HG03108 (cell line): Measurements from ENCODE around the gene AXL.
"Not testable (repeated sequence)": the region's sequence is repeated elsewhere in the genome, so short reads cannot be mapped to it uniquely, and the experiment has no call there.

Experiments
- ATAC-seq: cut with Tn5 transposase; IDR thresholded peaks from one replicate; pipeline ENCODE4 v1.9.1; 2021; ENCODE audit warnings: moderate library complexity; ENCODE audit not compliant: unreplicated experiment

AXL gene

DNA sequence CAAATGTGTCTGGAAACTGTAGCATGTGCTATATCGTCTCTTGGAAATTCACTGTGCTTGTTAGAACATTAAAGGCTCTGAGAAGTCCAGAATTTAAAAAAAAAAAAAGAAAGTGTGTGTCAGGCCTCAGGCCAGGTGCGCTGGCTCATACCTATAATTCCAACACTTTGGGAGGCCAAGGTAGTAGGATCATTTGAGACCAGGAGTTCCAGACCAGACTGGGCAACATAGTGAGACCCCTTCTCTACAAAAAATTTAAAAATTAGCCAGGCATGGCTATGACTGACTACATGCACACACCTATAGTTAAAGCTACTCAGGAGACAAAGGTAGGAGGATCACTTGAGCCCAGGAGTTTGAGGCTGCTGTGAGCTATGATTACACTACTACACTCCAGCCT is 50.0 kb downstream of the AXL start:
- ATAC-seq = no peak

DNA sequence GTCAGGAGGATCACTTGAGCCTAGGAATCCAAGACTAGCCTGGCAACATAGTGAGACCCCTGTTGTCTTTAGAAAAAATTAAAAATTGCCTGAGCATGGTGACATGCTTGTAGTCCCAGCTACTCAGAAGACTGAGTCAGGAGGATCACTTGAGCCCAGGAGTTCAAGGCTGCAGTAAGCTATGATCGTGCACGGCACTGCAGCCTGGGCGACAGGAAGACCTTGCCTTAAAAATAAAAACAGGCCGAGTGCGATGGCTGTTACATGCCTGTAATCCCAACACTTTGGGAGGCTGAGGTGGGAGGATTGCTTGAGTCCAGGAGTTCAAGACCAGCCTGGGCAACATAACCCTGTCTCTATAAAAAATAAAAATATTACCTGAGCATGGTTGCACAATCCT is 50.5 kb downstream of the AXL start:
- ATAC-seq = no peak

DNA sequence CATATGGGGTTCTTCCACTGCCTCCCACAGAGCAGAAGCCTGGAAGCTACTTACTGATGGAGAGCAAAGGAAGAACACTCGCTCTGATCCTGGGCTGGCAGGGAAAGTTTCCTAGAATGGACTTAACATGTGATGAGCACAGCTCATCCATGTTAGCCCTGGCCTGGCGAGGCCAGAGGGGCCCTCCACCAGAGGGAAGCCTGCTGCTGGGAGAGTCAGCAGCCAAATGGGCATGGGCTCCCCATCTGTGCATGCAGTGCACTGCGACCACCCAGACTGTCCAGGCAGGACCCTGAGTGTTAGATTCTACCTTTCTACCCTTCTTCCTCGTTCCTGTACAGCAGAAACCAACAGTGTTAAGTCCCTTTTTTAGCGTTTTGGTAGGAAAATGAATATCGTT is 54.1 kb downstream of the AXL start:
- ATAC-seq = no peak

DNA sequence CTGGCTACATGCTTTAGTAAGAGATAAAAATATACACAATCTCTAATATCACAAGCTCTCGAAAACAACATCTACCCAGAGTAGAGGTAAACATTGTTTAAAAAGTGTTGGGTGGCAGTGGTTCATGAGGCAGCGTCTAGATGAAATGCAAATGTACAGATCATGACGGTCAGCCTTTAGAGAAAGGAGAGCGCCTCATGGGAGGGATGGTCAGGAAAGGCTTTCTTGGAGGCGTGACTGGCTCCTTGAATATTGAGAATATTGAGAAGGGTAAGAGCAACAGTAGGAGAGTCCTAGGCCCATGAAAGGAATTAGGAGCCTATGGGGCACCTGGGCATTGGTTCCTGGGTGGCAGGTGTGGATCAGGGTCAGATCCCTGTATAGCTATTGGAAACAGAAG is 55.8 kb downstream of the AXL start:
- no peak for ATAC-seq

DNA sequence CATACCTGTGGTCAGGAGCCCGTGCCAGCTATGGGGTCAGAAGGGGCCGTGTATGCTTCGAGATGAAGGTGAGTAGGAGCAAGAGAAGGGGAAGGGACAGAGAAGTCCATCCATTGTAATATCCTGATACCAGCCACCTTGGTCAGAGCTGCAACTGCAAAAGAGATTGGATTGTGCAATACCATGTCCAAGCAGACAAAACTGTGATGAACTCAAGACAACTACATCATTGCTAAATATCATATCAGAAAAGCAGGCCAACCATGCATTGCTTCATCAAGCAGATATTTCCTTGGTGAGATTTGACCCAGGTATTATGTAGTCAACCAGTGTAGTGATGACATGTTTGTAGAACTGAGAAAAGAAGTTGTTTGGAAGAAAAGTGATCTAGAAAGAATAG is 57.2 kb downstream of the AXL start:
- ATAC-seq = no peak

DNA sequence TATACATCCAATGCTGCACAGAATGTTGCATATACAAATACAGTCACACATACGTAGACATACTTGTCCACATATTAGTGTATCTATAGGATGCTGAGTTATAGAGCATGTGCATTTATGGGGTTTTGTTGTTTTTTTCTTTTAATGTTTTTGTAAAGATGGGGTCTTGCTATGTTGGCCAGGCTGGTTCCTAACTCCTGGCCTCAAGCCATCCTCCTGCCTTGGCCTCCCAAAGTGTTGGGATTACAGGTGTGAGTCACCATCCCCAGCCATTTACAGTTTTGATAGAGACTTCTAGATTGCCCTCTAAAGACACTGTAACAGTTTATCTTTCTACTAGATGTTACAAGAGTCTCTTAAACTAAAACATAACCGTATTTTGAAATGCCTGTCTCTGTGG is 59.5 kb downstream of the AXL start:
- no peak for ATAC-seq

DNA sequence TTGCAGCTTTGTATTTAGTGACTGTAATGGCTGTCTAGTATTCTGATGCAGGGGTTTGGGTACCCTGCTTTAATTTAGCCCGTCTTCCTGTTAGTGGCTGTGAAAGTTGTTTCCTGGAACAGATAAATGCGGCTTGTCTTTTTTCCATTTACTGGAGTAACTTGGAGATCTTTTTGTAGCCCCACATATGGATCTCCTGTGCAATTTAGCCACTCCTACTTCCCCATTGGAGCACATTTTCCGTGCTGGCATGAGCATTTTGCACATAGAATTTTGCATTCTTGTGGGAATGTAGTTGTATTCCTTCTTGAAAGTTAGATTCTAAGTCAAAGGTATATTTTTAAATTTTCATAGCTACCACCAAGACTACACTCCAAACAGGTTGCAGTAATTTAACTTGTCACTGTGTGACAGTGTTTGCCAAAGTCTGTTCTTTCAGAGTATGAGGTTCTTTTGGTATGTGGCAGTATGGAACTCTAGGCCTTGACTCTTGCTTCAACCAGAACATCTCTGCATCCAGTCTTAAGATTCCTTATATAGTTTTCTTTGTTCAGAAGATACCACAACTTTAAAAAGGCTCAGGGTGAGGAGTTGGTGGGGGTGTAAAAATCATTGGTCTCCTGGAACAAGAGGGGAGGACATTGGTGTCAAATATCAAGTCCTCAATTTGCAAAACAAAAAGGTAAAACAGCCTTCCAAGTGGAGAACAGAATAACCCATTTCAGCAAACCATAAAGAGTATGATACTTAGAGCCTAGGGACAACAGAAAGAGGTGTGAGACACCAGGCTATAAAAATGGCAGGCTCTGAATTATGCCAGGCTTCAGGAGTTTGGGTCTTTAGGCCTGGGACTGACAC is 69.9 kb downstream of the AXL start:
- no peak for ATAC-seq

DNA sequence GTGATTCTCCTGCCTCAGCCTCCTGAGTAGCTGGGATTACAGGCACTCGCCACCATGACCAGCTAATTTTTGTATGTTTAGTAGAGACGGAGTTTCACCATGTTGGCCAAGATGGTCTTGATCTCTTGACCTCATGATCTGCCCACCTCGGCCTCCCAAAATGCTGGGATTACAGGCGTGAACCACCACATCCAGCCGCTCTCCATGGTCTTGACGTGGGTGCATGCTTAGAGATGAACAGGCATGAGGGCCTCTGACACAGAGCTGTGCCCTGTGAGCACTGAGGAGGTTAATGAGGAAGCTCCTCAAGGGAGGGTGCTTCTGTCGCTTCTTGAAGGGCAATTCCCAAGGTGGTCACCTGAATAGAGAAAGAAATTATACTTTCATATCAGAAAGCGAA is 70.8 kb downstream of the AXL start:
- not testable (repeated sequence) for ATAC-seq

DNA sequence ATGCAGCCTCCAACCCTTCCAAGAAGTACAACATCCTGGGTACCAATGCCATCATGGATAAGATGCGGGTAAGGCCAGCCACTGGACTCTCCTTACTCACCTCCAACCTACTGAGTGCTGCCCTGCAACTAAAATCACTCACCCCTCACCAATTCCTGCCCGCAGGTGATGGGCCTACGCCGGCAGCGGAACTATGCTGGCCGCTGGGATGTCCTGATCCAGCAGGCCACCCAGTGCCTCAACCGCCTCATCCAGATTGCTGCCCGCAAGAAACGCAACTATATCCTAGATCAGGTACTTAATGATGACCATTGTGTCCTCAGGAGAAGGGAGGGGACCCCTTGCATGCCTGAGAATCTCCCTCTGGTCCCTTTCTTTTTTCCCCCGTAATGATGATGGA is 75.4 kb downstream of the AXL start:
- no peak for ATAC-seq

DNA sequence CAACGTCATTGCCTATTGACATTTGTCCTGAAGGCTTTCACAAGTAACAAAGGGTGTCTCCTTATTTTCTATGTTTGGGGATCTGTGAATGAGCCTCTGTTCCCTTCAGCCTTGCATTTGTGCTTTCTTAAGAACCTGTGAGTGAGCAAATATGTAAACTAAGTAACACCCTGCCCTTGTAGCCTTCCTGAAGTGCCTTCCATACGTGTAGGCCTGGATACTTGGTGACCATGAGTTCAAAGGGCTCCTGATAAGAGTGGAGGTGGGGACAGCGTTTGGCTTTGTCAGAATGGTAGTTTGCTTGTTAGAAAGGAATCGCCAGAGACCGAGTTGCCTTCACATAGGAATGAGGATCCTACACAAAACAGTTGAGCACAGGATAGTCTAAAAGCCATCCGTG is 76.5 kb downstream of the AXL start:
- ATAC-seq = no peak

DNA sequence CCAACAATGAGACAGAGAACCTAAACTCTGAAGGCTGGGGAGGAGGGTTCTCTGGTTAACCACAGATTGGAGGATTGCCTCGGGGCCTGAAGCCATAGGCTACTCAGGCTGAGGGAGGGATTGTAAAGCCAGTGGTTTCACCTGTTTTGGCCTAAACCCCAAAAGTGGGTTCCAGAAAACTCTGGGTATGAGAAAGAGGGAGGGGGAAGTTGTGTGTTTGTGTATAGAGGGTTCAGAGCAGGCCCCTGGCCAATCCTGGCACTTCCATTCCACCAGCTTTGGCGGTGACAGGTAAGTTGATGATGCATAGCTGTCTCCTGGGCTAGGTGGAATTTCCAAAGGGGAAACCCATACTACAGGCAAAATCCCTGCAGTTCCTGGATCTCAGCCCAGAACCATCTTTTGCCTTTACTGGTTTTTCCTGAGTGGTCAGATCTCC is 77.4 kb downstream of the AXL start:
- no peak for ATAC-seq

DNA sequence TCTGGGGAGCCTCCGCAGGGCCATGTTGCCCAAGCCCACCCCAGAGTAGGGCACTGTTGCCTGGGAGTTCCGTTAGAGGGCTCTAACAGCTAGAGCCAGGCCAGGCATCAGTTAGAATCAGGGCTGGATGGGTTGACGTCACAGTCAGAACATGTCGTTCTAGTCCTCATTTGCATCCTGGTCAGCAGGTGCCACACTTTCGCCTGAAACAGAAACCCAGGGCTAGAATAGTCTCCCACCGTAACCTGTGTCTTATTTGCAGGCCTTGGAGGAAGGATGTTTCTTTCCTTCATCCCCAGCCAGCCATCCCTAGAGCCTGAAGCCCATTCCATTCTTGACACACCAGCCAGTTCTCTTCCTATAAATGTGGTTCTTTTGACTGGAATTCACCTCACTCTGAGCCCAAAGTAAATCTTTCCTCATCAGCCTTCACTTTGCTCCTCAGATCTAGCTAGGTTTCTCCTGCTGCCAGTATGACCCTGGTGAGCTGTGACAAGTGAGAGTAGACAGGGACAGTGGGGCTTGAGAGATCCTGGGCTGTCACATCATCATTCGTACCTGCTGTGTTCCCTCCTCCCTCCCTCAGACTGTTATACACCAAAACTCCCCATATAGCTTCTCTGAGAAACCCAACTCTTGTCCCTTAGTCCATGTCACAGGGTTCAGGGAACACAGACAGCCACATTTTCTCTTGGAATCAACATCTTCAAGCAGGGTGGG is 78.8 kb downstream of the AXL start:
- peak; percentile 74 for ATAC-seq

DNA sequence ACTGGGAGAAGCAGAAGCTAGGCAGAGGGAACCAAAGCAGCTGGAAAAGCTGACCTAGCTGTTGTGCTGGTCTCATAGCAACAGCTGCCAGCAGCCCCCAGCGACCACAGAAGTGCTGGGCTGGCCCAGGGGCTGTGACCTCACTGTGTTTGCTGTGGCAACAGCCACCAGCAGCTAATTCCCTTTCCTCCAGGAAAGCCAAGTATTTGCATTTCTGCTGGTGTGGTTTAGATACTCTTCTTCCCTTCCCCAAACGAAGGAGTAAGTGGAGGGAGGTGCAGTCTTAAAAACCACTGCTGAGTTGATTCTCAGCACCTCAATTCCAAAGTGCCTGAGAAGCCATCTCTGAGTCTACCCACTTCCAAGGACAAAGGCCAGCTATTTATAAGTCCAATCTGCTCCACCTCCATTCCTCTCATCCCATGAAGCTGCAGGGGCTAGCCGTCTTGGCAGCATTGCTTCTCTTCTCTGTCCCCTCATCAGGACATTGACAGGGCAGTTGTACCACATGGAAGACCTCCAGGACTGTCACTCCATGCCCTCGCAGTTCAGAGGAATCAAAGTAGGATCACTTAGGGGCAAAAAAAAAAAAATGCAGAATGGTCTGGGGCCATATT is 79.4 kb downstream of the AXL start:
- ATAC-seq = no peak

DNA sequence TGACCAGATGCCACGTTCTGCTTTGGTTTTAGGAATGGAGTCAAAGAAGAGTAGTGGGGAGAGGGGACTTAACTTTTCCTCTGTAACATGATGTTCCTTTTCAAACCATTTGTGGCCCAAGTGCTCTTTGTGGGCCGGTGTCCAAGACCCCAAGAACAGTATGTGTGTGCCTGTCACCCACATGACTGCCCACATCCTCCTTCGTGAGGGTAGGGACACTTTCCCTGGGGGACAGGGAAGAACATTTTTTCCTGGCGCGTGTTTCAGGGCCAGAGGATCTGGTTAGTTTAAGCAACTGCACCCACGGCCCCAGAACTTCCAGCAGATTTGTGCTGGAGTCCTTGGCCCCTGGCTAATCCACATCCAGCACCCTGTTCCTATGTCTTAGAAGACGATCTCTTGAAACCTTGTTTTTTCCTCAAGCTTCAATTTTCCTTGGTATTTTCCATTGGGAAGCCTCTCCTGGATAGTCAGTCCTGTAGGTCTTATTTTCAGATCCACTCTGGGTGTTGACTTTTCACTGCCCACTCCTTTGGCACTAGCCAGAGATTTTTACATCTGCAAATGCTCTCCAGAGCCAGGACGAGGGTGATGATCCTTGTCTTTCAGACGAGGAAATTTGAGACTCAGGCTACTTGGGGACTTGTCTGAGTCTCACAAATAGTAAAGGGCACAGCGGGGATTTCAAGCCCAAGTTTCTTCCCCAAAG is 80.2 kb downstream of the AXL start:
- no peak for ATAC-seq

DNA sequence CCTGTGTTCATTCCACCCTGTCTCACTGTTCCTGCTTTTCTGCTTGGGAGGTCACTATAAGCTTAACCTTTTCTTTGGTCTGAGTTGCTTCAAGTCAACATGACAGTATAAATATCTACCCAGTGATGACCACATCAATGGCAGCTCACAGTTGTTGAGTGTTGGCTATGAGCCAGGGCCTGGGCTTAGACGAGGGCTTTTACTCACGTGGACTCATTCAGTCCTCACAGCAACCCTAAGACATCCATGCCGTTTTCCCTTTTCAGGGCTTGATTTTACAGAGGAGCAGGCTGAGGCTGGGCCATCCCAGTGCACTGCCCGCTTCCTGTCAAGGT is 80.7 kb downstream of the AXL start:
- no peak for ATAC-seq

DNA sequence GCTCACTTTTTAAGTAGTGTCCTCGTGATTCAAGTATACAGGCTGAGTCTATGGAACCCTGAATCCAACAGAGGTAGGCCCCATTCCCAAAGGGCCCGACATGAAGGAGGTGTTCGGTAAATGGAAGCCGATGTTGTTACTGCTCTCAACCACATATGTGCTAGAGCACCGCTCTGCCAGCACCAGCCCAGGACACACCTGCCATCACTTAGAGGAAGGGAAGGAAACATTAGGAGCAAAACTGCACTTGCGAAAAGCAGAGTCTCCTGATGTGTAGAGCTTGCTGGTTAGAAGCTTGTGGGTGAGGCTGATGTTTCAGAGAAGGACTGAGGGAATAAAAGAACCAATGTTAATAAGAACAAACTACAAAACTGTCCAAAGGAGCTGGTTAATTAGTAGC is 81.5 kb downstream of the AXL start:
- ATAC-seq = no peak

DNA sequence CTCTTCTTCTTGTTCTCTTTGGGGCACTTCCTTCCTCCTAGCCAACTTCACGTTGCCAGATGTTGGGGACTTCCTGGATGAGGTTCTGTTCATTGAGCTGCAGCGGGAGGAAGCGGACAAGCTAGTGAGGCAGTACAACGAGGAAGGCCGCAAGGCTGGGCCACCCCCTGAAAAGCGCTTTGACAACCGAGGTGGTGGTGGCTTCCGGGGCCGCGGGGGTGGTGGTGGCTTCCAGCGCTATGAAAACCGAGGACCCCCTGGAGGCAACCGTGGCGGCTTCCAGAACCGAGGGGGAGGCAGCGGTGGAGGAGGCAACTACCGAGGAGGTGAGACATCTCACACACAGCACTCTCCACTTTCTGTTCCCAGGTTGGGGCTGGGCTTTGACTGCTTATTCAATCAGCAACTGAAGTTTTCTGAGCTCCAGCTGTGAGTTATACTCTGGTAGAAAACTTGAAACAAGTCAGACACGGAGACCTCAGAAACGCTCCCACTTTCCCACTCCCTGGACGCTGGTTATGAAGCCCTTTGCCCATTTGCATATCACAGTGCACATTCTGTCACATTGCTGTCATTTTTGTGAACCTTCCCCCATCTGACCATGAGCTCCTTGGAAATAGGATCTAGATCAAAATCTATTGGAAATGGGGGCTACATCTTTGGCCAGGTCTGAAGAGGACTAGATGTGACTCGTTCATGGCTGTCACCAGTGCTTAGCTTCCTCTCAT is 83.8 kb downstream of the AXL start:
- no peak for ATAC-seq

DNA sequence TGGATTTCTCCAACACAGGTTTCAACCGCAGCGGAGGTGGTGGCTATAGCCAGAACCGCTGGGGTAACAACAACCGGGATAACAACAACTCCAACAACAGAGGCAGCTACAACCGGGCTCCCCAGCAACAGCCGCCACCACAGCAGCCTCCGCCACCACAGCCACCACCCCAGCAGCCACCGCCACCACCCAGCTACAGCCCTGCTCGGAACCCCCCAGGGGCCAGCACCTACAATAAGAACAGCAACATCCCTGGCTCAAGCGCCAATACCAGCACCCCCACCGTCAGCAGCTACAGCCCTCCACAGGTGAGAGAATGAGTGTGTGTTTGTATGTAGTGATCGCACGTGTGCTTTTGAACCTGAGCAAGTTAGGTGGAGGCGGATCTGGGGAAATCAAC is 84.9 kb downstream of the AXL start:
- no peak for ATAC-seq

DNA sequence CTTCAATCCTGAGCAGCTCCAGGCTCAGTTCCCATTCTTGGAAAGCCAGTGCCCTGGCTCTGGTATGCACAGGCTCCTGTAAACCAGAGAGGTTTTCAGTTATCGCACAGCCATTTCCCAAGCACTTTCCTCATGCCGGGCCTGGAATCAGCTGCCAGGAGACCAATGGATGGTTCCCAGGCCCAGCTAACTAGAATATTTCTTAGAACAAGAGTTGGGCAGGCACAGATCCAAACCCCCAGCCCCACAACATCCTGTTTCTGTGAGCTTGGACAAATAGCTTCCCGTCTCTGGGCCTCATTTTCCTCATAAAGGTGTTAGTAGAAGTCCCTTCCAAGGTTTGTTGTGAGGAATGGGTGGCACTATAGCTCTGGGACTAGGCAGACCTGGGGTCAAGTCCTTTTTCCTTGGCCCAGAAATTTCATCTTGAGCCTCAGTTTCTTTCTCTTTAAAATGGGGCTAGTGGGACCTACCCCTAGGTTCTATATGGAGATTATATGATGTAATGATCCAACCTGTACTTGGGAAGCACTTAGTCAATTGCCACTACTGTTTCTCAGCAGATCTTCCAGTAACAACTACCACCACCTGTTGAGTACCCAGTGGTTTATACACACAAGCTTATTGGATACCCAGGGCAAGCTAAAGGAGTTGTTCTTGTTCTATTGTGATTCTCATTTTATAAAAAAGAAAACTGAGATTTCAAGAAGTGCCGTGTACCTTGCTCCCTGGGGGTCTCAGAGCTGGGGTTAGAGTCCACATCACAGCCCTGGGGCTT is 85.9 kb downstream of the AXL start:
- no peak for ATAC-seq
